Anterior cingulate cortex (tissue), 58 donors: Measurements from ENCODE around the gene CD200.
"Not testable (repeated sequence)": the region's sequence is repeated elsewhere in the genome, so short reads cannot be mapped to it uniquely, and the experiment has no call there.

Experiments
- DNase-seq, 58 donors: peaks; one replicate each; lab custom pipeline; 2025; lab: John Stamatoyannopoulos, UW

CD200 gene

GRCh38 chr3:112381673-112382542 lies 49.0 kb downstream of the CD200 start:
- no peak for DNase-seq

GRCh38 chr3:112382543-112383160 lies 49.7 kb downstream of the CD200 start:
- DNase-seq, result no peak

- no peak for DNase-seq
These were observed 51.8 kb downstream of the CD200 start for GRCh38 chr3:112384769-112385168.

DNA sequence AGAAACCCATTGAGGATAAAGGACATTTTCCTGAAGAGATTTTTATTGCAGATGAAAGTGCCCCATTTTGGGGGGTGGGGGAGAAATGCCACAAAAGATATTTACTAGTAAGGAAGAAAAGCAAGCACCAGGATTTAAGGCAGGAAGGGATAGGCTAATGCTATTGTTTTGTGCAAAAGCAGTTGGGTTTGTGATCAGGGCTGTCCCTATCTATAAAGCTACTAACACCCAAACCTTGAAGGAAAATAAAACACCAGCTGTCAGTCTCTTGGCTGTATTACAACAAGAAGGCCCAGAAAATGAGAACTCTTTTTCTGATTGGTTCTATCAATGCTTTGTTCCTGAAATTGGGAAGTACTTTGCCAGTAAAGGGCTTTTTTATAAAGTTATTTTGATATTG lies 56.0 kb downstream of the CD200 start:
- DNase-seq, result no peak

GRCh38 chr3:112389961-112390360 lies 57.0 kb downstream of the CD200 start:
- no peak for DNase-seq

DNA sequence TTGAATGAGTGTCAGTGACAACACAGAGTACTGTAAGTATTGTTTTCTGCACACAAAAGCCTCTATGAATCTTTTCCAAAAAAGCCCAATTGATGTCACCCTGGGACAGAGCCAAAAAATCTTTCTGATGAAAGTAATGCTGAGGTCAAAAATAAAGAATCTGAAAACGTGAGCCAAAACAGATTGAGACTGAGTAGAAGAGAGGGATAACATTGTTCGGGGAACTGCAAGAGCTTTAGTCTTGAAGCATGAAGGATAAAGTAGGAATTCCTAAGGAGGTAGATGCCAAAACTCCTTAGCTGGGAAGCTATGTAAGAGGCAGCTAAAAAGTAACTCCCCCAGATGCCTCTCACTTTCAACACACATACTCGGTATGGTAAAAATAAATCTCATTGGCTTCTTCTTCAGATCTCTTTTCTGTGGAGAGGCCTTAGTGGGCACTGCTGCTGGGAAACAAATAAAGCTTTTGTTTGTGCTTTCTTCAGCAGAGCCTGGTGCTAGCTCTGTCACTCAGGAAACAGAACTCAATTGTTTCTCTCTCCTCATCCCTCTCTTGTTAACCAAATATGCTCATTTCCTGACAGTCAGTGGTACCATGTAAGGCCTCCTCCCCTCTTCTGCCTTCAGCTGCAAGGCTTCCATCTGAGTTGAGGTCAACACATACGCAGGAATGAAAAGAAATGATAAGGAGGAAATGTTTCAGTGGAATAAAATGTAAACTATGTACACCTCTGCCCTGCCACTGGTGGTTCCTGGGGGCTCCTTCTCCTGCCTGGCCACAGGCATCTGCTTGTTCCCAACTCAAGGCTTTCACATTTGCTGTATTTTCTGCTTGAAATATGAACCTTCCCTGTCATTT lies 58.1 kb downstream of the CD200 start:
- DNase-seq, result peak in 44 of 58 donors; percentile 6 to 89 (median 39)

- DNase-seq, result peak in 10 of 58 donors; percentile 6 to 59 (median 45)
These were observed 58.7 kb downstream of the CD200 start for GRCh38 chr3:112391648-112392047.

- DNase-seq, result no peak
These were observed 59.7 kb downstream of the CD200 start for GRCh38 chr3:112392393-112393359.

GRCh38 chr3:112393360-112393728 lies 60.4 kb downstream of the CD200 start:
- no peak for DNase-seq

- peak in 12 of 58 donors; percentile 2 to 31 (median 8) for DNase-seq
These were observed 61.2 kb downstream of the CD200 start for GRCh38 chr3:112394003-112394640.

DNA sequence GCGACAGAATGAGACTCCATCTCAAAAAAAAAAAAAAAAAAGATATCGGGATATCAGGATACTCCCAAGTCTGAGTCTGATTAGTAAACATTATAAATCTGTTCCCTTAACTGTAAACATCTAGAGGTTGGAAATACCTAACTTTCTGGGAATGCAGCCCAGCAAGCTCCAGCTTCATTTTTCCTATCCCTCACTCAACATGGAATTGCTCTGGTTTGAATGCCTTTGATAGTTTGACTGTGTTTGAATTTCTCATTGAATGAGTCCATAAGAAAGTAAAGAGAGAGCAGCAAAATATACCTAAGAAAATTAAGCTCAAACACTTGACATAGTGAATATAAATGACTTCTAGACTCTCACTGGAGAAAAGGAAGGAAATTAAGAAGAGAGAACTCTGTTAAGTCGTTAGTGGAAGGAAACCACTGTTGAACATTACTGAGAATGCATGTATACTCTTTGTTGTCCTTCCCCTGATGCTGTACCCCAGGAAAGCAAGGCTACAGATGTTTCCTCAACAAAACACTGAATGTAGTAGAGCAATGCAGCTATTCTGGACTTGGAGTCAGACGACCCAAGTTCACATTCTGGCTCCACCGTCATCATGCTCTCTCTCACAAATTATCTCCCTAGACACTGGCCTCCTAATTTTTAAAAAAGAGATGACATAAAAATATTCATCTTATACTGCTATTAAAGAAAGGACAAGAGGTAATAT lies 62.4 kb downstream of the CD200 start:
- DNase-seq, result no peak

GRCh38 chr3:112395896-112396290 lies 62.9 kb downstream of the CD200 start:
- no peak for DNase-seq

- DNase-seq, result no peak
These were observed 64.6 kb downstream of the CD200 start for GRCh38 chr3:112397556-112397955.

GRCh38 chr3:112399064-112399463 lies 66.1 kb downstream of the CD200 start:
- DNase-seq, result no peak

DNA sequence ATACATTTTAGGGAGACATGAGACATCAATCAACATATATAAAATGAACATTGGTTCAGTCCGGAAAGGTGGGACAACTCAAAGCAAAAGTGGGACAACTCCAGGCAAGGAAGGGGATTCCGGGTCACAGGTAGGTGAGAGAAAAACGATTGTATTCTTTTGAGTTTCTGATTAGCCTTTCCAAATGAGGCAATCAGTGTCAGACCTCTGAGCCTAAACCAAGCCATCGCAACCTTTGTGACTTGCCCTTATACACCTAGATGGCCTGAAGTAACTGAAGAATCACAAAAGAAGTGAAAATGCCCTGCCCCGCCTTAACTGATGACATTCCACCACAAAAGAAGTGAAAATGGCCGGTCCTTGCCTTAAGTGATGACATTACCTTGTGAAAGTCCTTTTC lies 66.6 kb downstream of the CD200 start:
- DNase-seq, result not testable (repeated sequence)

- DNase-seq, result not testable (repeated sequence)
These were observed 67.4 kb downstream of the CD200 start for GRCh38 chr3:112400317-112400716.

- no peak for DNase-seq
These were observed 68.7 kb downstream of the CD200 start for GRCh38 chr3:112401617-112402016.

GRCh38 chr3:112403103-112403502 lies 70.1 kb downstream of the CD200 start:
- no peak for DNase-seq
